Esophagus squamous epithelium (tissue), 4 donors: ENCODE results near the gene CLCN3.

Experiments
- POLR2A ChIP-seq, 4 donors: fragments of 450-650 bp; IDR thresholded peaks; one replicate each; pipeline ENCODE4 v1.6.1; 2017; ENCODE audit warnings: antibody characterized with exemption in 4 of 4, mild to moderate bottlenecking in 4 of 4, moderate library complexity in 3 of 4
- TF ChIP-seq, protein P1 (sequence below), 6 experiments: fragments of 450-650 bp in 4 of 6; fragments of 200-600 bp in 2 of 6; sonication (generic) in 2 of 6; IDR thresholded peaks; one replicate each; pipeline ENCODE4 v1.5.1; 2016 to 2019; ENCODE audit warnings: antibody characterized with exemption in 6 of 6, mild to moderate bottlenecking in 4 of 6, moderate library complexity in 4 of 6

DNA sequence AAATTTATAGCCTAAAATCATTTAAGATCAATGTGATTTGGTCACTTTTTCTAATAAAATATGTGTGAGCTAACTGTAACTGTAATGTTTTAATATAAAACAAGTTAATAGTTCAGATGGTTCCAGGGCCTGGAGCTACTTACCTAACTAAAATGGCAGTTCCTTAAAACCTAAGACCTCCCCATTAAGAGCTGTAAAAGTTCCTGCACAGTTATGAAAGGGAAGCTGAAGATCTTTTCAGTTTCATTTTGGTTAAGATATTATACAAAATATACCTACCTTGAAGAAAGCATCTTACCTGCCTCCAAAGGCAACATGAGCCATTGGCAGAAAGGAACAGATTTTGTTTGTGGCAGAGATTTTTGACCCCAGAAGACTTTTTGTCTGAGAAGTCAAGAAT is 107.2 kb downstream of the CLCN3 start:
- TF ChIP-seq, protein P1, sequence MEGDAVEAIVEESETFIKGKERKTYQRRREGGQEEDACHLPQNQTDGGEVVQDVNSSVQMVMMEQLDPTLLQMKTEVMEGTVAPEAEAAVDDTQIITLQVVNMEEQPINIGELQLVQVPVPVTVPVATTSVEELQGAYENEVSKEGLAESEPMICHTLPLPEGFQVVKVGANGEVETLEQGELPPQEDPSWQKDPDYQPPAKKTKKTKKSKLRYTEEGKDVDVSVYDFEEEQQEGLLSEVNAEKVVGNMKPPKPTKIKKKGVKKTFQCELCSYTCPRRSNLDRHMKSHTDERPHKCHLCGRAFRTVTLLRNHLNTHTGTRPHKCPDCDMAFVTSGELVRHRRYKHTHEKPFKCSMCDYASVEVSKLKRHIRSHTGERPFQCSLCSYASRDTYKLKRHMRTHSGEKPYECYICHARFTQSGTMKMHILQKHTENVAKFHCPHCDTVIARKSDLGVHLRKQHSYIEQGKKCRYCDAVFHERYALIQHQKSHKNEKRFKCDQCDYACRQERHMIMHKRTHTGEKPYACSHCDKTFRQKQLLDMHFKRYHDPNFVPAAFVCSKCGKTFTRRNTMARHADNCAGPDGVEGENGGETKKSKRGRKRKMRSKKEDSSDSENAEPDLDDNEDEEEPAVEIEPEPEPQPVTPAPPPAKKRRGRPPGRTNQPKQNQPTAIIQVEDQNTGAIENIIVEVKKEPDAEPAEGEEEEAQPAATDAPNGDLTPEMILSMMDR (IDR thresholded peaks at IDR 0.05) = no peak
- TF ChIP-seq POLR2A (IDR thresholded peaks at IDR 0.05) = no peak
